Measurements from ENCODE around the gene CDK7. TPM values are rescaled to one million over a fixed set of nuclear protein-coding genes. Genes with fewer than 3 reads are reported as not detected.

CDK7 gene
- total RNA-seq, 1 donor = 50.8 TPM

GRCh38 chr5:69237877-69238276 is 3.2 kb downstream of the CDK7 start:
- TF ChIP-seq CTCF (IDR thresholded peaks at IDR 0.05; ENCODE audit: insufficient read depth, low read length) = no peak
- H3K4me3 ChIP-seq (ENCODE audit: low read depth, low read length) = no peak overlapping the region
- no peak for DNase-seq (ENCODE audit: low read depth)

GRCh38 chr5:69238760-69239251 is 4.1 kb downstream of the CDK7 start:
- no peak for TF ChIP-seq CTCF (IDR thresholded peaks at IDR 0.05; ENCODE audit: insufficient read depth, low read length)
- DNase-seq (ENCODE audit: low read depth) = peak; percentile 83
- no peak overlapping the region for H3K4me3 ChIP-seq (ENCODE audit: low read depth, low read length)

GRCh38 chr5:69242215-69242927 is 7.7 kb downstream of the CDK7 start:
- TF ChIP-seq CTCF (IDR thresholded peaks at IDR 0.05; ENCODE audit: insufficient read depth, low read length) = no peak
- no peak for DNase-seq (ENCODE audit: low read depth)

GRCh38 chr5:69245031-69245430 is 10.3 kb downstream of the CDK7 start:
- H3K4me3 ChIP-seq (ENCODE audit: low read depth, low read length) = no peak overlapping the region
- no peak for DNase-seq (ENCODE audit: low read depth)

More at GRCh38 chr5:69242215-69242927, 7.7 kb downstream of the CDK7 start:
- no peak overlapping the region for H3K4me3 ChIP-seq (ENCODE audit: low read depth, low read length)

GRCh38 chr5:69248019-69248418 is 13.3 kb downstream of the CDK7 start:
- no peak for DNase-seq (ENCODE audit: low read depth)
- TF ChIP-seq CTCF (IDR thresholded peaks at IDR 0.05; ENCODE audit: insufficient read depth, low read length) = no peak
- no peak overlapping the region for H3K4me3 ChIP-seq (ENCODE audit: low read depth, low read length)

More at GRCh38 chr5:69245031-69245430, 10.3 kb downstream of the CDK7 start:
- no peak for TF ChIP-seq CTCF (IDR thresholded peaks at IDR 0.05; ENCODE audit: insufficient read depth, low read length)

GRCh38 chr5:69250593-69250992 is 15.9 kb downstream of the CDK7 start:
- no peak for TF ChIP-seq CTCF (IDR thresholded peaks at IDR 0.05; ENCODE audit: insufficient read depth, low read length)
- DNase-seq (ENCODE audit: low read depth) = no peak
- H3K4me3 ChIP-seq (ENCODE audit: low read depth, low read length) = no peak overlapping the region
